GM19239 (cell line): ENCODE measurements around the gene ASF1A.
"Not testable (repeated sequence)": the region's sequence is repeated elsewhere in the genome, so short reads cannot be mapped to it uniquely, and the experiment has no call there.

Source experiments
- DNase-seq: peaks from one replicate; pipeline ENCODE4 v3.0.0; 2011; ENCODE audit warnings: low spot score; ENCODE audit not compliant: insufficient read length
- FAIRE-seq: peaks from 2 replicates; lab custom pipeline; 2011; peaks lifted over from hg19 to GRCh38; lab: Jason Lieb, UNC

The ASF1A gene

DNA sequence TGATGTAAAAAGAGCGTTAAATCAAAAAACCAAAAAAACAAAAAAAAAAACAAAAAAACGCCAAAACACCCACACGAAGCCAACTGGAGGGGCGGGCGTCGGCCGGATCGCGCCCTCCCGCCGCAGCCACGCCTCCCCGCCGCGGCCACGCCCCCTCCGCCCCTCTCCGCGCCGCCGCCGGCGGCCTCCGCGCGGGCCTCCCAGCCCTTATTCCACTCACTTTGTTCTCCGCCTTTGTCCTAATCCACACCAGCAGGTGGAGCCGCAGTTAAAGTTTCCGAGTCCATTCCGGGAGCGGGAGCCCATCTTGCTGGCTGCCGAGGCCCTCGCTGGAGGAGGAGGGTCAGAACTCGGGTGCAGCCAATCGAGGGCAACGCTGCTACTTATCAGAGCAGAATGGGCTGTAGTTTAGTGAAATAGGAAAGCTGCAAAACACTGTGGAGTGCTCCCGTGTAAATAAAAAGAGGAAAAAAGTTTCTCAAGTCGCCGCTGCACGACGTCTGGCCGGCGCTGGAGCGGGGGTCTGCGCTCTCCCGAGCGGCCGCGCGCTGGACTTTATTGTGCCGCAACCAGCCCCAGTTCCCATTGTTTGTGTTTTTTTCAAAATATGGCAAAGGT is at the start of gene ASF1A:
TSS of gene ASF1A (plus strand) at position 346 of the 618 bp plus-strand sequence. CDS start at position 608, 262 bp downstream.
- DNase-seq = peak; percentile 78
- peak; percentile 88 for FAIRE-seq

DNA sequence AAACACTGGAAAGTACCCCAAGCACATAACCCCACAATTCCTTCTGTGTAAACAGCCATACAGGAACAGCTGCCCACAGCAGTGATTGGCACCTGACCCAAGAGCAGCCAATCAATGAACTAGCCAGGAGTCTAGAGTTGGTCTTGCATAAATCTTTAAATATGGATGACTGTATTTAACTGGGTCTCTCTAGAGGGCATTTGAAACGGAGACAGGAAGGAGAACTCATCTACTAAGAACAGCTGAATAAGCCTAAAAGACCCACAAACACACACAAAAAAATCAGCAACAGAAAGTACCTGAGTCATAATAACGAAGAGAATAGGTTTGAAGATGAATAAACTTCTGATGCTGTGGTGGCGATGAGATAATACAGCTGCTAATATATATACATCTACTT is 49.0 kb upstream of the ASF1A start:
- no peak for FAIRE-seq

DNA sequence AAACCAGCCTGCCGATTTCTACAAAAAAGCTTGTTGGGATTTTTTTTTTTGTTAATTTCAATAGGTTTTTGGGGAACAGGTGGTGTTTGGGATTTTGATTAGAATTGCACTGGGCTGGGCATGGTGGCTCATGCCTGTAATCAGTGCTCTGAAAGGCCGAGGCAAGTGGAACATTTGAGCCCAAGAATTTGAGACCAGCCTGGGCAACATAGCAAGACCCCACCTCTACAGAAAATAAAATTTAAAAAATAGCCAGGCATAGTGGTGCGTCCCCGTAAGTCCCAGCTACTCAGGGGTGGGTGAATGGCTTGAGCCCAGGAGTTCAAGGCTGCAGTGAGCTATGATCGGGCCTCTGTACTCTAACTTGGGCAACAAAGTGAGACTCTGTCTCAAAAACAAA is 40.5 kb upstream of the ASF1A start:
- DNase-seq (no peak), FAIRE-seq (no peak)

More for the DNA sequence above, 49.0 kb upstream of the ASF1A start:
- no peak for DNase-seq

DNA sequence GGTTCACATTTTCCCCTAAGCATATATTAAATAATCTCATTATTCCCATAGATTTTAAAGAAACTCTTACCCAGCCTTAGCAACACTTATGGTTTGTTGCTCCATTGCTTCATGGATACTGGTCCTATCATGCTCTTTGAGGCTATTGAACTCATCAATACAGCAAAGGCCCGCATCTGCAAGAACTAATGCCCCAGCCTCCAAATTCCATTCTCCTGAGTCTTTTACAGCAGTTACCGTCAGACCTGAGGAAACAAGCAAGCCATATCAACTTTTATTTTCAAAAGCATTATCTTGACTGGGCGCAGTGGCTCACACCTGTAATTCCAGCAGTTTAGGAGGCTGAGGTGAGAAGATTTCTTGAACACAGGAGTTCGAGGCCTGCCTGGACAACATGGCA is 37.7 kb upstream of the ASF1A start:
- DNase-seq (no peak), FAIRE-seq (no peak)

DNA sequence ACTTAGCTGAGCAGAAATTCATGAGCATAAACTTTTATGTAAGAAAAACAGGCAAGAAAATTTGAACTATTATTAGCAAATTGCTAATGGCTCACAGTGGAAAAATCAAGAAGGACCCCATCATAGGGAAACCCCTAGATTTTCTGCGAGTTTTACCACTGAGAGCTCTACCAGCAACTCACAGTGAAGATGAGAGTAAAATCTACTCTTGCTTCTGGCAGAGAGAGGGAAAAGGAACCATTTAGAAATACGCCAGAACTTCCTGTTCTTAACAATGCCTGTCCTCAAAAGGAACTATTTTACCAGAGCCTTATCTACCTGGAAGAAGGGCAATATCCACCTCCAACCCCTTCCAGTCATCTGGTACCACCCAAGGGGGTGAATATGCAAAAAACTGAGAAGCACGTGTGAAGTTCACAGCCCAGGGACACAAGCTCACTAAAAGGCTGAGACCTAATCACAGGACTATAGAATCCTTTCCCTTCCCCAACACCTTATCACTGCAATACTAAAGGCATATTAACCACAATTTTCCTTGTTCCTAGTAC is 34.4 kb upstream of the ASF1A start:
- no peak for DNase-seq
- peak; percentile 82 for FAIRE-seq

DNA sequence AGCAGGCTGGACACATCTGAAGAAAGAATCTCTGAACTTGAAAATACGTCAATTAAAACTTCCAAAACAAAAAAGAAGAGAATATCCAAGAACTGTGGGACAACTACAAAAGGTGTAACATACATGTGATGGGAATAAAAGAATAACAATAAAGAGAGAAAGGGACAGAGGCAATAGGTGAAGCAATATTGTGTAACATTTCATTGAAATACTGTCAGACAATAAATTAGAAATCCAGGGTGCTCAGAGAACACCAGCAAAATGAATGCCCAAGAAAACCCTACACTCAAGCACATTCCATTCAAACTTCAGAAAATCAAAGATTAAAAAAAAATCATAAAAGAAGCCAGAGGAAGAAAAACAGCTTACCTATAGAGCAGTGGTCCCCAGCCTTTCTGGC is 33.6 kb upstream of the ASF1A start:
- DNase-seq (no peak), FAIRE-seq (no peak)

DNA sequence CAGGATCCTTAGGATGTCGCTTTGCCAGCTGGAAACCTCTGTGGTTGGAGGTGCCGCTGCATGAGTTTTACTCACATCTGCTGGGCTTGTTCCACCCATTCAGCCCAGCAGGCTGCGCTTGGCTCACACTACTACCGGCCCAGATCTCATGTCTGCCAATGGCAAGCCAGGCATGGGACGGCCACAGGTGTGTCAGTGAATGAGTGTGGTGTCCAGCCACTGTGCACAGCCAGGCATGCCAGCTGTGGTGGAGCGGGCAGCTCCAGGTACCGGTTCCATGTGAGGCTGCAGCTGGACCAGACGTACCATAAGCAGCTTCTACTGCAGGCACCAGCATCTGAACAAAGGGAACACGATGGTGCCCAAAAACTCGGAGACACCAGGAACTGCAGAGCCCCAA is 33.1 kb upstream of the ASF1A start:
- FAIRE-seq = no peak

DNA sequence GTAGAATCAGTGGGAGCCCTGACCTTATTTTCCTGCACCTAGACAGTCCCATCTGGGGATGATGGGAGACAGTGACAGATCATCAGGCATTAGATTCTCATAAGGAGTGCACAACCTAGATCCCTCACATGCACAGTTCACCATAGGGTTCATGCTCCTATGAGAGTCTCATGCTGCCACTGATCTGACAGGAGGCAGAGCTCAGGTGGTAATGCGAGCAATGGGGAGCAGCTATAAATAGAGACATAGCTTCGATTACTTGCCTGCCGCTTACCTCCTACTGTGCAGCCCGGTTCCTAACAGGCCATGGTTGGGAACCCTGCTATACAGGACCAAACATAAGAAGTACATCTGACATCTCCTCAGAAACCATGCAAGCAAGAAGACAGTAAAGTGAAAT is 31.5 kb upstream of the ASF1A start:
- FAIRE-seq (no peak), DNase-seq (no peak)

More for the DNA sequence above, 33.1 kb upstream of the ASF1A start:
- no peak for DNase-seq

DNA sequence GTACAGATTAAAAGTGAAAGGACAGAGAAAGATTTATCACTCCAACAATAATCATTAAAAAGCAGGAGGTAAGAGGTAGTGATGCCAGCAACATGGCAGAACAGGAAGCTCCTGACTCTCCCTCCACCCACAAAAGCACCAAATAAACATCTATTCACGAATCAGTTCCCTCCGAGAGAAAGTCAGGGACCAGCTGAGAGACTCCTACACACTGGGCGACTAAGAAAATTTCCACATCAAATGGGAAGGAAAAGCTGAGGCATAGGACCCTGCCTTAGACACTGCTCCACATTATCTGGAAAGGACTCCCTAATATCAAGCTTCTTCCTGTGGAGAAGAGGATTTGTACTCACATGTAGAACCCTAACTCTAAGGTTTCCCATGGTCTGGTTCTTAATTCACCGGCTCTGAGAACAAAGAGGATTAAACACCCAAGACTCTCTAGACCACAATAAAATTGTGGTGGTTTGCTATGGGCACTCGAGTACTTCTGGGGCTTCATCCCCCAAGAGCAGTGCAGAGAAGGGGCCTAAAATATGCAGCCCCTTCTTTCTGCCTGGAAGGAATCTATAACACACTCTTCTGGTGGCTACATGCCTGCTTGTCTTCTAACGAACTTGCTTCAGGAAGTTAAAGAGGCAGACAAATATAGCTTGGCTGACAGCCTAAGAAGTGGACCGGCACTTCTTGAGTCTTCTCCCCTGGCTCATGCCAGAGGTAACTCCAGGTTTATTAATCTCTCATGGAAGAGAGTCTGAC is 29.4 kb upstream of the ASF1A start:
- DNase-seq = no peak
- FAIRE-seq = no peak

DNA sequence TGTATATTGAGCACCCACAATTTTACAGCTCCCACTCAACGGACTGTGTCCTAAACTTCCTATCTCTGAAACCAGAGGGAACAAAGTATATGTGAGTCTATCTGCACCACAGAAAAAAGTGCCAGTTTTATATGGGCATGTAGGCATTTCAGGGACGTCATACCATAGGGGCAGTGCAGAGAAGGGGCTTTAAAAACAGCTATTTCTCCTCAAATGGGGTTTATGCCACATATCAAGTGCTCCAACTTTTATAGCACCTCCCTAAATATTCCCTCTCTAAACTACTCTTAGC is 28.9 kb upstream of the ASF1A start:
- no peak for FAIRE-seq
- DNase-seq = no peak

DNA sequence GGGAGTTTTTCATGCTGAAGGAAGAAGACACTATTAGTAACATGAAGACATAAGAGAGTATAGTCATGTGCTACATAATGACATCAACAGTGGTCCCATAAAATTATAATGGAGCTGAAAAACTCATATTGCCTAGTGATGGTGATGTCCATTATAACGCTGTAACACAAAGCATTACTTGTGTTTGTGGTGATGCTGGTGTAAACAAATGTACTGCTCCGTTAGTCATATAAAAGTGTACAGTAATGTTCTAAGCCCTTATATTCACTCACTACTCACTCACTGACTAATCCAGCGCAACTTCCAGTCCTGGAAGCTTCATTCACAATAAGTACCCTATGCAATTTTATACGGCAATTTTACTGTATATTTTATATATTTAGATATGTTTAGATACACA is 26.8 kb upstream of the ASF1A start:
- FAIRE-seq = no peak

DNA sequence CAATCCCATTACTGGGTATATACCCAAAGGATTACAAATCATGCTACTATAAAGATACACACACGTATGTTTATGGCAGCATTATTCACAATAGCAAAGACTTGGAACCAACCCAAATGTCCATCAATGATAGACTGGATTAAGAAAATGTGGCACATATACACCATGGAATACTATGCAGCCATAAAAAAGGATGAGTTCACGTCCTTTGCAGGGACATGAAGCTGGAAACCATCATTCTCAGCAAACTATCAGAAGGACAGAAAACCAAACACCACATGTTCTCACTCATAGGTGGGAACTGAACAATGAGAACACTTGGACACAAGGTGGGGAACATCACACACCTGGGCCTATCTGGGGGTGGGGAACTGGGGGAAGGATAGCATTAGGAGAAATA is 25.1 kb upstream of the ASF1A start:
- FAIRE-seq, DNase-seq: not testable (repeated sequence)

More for the DNA sequence above, 26.8 kb upstream of the ASF1A start:
- DNase-seq = no peak

DNA sequence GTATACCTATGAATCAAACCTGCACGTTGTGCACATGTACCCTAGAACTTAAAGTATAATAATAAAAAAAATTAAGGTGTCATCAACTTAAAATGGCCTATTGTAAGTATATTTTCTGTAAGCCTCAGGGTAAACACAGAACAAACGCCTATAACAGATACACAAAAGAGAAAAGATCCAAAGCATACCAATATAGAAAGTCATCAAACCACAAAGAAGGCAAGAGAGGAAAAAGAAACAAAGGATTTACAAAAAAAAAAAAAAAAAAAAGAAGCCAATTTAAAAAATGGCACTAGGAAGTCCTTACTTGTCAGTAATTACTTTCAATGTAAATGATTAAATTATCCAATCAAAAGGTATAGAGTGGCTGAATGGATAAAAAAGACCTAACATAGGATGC is 24.6 kb upstream of the ASF1A start:
- no peak for FAIRE-seq
- no peak for DNase-seq

DNA sequence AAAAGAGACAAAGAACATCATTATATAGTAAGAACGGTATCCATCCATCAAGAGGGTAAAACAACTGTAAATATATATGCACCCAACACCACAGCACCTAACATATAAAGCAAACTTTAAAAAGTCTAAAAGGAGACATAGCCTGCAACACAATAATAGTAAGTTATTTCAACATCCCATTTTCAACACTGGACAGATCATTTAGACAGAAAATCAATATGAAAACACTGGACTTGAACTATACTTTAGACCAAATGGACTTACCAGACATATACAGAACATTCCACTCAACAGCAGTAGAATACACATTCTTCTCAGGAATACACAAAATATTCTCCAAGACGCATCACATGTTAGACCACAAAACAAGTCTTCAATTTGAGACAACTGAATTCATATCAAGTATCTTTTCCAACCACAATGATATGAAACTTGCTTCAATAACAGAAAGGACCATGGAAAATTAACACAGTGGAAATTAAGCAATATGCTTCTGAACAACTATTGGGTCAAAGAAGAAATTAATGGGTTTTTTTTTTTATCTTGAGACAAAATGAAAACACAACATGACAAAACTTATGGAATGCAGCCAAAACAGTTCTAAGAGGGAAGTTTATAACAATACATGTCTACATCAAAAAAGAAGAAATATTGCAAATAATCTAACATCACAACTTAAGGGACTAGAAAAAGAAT is 23.9 kb upstream of the ASF1A start:
- no peak for DNase-seq
- FAIRE-seq = peak; percentile 52

DNA sequence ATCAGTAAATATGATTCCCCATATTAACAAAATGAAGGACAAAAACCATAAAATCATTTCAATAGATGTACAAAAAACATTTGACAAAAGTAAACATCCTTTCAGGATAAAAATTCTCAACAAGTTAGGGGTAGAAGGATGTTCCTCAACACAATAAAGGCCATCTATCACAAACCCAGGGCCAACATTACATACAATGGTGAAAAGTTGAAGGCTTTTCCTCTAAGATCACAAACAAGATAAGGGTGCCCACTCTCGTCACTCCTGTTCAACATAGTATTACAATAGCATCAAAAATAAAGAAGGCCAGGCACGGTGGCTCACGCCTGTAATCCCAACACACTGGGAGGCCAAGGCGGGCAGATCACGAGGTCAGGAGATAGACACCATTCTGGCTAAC is 22.6 kb upstream of the ASF1A start:
- FAIRE-seq (no peak), DNase-seq (no peak)

DNA sequence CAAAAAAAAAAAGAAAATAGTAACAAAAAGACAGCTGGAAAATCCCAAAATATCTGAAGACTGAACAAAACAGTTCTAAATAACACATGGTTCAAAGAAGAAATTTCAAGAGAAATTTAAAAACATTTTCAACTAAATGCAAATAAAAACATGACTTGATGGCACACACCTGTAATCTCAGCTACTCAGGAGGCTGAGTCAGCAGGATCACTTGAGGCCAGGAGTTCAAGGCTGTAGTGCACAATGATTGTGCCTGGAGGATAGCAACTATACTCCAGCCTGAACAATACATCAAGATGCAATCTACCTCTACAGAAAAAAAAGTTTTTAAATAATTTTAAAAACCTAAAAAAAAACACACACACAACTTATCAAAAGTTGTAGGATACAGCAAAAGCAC is 21.6 kb upstream of the ASF1A start:
- DNase-seq (no peak), FAIRE-seq (no peak)

DNA sequence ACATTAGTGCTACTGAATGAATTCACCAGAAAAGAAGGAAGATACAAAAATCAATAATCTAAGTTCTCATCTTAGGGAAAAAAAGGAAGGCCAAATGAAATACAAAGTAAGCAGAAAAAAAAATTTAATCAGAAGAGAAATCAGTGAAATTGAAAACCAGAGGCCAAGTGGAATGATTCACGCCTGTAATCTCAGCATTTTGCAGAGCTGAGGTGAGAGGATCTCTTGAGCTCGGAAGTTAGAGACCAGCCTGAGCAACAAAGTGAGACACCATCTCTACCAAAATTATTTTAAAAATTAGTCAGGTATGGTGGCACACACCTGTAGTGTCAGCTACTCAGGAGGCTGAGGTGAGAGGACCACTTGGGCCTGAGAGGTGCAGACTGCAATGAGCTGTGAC is 21.2 kb upstream of the ASF1A start:
- FAIRE-seq = no peak
- no peak for DNase-seq

DNA sequence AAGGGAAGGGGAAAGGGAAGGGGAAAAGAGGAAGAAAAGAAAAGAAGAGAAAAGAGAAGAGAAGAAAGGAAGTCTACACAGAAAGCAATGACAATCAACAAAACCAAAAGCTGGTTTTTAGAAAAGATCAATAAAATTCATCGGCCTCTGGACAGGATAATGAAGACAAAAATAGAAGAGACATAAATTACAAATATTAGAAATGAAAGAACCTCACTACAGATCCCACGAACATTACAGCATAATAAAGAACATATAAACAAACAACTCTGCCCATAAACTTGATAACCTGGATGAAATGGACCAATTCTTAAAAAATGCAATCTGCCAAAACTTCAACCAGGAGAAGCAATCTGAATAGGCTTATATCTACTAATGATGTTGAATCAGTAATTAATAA is 20.7 kb upstream of the ASF1A start:
- DNase-seq (no peak), FAIRE-seq (no peak)

DNA sequence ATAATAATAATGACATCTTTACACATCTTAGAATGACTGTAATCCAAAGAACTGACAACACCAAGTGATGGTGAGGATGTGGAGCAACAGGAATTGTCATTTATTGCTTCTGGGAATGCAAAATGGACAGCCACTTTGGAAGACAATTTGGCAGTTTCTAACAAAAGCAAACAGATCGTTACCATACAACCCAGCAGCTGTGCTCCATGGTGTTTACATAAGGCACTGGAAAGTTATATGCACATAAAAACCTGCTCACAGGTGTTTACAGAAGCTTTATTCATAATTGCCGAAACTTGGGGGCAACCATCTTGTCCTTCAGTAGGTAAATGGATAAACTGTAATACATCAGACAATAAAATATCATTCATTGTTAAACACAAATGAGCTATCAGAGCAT is 18.3 kb upstream of the ASF1A start:
- DNase-seq = no peak

DNA sequence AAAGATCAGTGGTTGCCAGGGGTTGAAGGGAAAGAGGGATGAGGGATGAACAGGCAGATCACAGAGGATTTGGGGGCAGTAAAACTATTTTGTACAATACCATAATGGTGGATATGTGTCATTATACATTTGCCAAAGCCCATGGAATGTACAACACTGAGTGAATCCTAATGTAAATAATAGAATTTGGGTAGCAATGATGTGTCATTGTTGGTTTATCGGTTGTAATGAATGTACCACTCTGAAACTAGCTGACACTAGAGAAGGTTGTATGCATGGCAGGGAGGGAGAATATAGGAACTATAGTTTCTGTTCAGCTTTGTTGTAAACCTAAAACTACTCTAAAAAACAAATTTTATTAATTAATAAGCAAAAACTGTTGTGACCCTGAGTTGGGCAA is 17.8 kb upstream of the ASF1A start:
- DNase-seq = no peak
- FAIRE-seq = no peak

More for the DNA sequence above, 18.3 kb upstream of the ASF1A start:
- no peak for FAIRE-seq

DNA sequence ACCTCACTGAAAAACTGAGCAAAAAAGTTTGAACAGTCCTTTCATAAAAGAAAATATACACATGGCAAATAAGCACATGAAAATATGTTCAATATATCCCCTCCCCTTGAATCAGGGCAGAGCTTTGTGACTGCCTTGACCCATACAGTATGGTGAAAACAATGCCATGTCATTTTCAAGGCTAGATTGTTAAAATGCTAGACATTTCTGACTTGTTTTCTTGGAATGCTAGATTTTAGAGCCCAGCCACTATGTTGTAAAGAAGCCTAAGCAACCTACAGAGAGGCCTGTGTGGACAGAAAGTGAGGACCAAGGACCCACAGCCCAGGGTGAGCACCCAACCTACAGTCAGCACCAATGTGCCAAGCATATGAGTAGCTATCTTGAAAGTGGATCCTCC is 17.1 kb upstream of the ASF1A start:
- DNase-seq = no peak
- FAIRE-seq = no peak
